Islet of Langerhans (tissue), 1 donor: Measurements from ENCODE around the gene KIF1C.
"Not testable (repeated sequence)": the region's sequence is repeated elsewhere in the genome, so short reads cannot be mapped to it uniquely, and the experiment has no call there.

Experiments
- FAIRE-seq: peaks from one replicate; lab custom pipeline; 2011; peaks lifted over from hg19 to GRCh38; lab: Jason Lieb, UNC

The KIF1C gene

DNA sequence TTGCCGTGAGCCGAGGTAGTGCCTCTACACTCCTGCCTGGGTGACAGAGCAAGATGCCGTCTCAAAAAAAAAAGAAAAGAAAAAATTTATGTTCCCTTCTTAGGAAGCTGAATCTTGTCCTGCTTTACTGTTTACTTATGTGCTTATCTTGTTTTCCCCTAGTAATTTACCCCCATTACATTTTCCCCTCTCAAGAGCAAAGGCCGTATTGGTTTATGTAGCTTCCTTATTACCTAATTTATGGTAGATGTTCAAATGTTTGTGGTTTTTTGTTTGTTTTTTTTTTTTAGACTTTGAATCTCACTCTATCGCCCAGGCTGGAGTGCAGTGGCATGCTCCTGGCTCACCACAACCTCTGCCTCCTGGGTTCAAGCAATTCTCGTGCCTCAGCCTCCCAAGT, 47.7 kb downstream of the KIF1C start:
- no peak for FAIRE-seq

- no peak for FAIRE-seq
Observed at GRCh38 chr17:5047446-5047845, 49.7 kb downstream of the KIF1C start.

GRCh38 chr17:5049314-5049841, 51.6 kb downstream of the KIF1C start:
- FAIRE-seq, result no peak

DNA sequence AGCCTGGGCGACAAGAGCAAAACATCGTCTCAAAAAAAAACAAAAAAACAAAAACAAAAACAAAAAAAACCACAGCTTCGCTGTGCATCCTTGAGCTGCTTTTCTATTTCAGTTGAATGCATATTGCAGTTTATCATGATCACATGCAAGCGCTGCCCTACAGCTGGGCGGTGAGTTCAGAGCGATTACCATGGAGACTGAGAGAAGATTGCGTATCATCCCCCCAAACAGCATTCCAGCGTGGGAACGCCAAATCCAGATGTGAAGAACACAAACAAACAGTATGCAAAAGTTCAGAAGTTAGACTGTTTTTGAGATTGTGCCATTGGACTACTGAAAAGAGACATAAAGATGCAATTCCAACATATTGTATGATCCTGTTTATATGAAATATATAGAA, 52.5 kb downstream of the KIF1C start:
- no peak for FAIRE-seq

DNA sequence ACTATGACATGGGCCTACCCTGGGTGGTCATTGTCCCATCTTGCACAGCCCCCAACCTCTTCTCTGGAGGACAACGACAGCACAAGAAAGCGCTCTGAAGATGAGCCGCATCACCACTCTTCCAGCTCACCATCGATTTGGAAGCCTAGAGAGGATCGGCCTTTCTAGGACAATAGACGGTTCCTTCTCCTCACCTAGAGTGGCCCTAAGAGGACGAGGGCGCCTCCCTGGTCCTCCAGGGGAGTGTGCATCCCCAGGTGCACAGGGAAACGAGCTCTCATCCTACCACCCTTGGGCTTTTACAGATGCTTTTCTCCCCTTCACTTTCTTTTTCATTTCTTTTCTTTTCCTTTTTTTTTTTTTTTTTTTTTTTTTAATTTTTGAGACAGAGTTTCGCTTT, 57.8 kb downstream of the KIF1C start:
- FAIRE-seq, result no peak

DNA sequence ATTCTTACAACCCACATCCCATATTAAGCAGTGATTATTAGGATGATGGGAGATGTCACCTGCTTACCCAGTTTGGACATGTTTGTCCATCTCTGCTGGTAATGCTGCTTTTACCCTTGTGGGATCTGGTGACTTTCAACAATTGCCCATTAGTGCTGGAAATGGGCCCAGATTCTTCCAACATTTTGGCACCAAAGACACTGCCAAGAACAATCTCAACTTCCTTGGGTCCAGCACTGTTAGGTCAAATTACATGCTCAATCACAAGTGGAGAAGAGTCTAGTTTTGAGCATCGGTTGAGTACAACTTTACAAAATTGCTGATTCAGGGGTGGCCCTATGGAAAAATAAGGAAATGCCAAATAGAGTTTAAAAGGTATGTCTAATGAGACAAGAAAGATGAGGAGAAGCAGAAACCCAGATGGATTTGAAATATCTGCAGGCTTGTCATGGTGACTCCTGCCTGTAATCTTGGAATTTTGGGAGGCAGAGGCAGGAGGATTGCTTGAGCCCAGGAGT, 67.5 kb downstream of the KIF1C start:
- no peak for FAIRE-seq

- FAIRE-seq, result no peak
Observed at GRCh38 chr17:5068236-5068635, 70.5 kb downstream of the KIF1C start.

GRCh38 chr17:5069724-5070123, 72.0 kb downstream of the KIF1C start:
- FAIRE-seq, result no peak

DNA sequence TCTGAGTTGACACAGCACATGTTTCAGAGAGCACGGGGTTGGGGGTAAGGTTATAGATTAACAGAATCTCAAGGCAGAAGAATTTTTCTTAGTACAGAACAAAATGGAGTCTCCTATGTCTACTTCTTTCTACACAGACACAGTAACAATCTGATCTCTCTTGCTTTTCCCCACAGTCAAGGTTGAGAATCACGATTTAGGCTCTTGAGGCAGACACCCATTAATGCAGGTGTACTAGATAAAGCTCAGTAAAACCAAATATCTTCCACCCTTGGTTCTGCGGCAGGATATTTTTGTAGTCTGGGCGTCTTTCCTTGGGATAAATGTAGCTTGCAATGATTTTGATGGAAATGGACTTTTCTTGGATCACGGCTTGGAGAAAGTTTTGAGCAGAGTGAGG, 77.7 kb downstream of the KIF1C start:
- FAIRE-seq, result not testable (repeated sequence)

GRCh38 chr17:5077275-5077674, 79.5 kb downstream of the KIF1C start:
- not testable (repeated sequence) for FAIRE-seq

DNA sequence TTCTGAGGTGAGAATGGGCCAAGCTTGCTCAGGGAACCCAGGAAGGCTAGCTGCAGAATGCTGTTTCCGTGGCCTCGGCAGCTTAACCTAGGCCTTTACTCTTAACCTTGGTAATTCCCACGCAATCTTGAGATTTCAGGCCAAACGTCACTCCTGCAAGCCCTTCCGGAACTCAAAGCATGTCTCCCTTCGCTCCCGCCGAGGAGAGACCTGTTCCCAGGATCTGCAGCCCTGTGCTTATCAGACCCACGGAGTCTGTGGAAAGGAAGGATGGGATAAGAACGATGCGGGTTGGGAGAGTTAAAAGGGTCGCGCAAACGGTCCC, 80.0 kb downstream of the KIF1C start:
- FAIRE-seq, result no peak
